Measurements from ENCODE around the gene RTKN2.

The RTKN2 gene

DNA sequence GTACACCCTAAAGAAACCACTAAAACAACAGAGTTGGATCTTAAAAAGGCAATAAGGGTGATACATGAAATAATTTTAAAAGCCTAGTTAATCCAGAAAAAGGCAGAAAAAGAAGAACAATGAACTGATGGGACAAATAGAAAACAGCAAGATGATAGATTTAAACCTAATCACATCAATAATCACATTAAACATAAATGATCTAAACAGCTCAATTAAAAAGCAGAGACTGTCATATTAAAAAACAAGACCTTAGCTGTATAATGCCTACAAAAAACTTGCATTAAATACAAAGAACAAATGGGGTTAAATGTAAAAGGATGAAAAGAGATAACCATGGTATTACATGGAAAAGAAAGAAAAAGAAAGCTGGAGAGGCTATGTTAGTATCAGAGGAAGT, 96.2 kb downstream of the RTKN2 start:
- DNase-seq (ENCODE audit: low read depth), result no peak

DNA sequence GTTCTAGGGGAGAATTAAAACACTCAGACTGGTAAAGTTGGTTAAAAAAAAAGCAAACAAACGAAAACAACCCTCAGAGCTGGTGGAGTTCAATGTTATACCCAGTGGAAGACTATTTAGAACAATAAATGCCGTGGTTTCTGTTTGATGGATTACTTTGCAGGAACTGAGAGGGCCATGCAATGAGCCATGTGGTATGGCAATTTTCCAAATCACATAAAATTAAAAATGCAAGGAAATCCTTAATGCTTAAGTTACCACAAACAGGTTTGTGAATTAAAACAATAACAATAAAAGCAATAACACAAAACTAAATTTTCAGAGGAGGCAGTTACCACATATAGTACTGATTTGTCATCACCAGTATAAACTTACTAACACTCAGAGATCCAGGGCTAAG, 96.9 kb downstream of the RTKN2 start:
- DNase-seq (ENCODE audit: low read depth), result peak; percentile 27

DNA sequence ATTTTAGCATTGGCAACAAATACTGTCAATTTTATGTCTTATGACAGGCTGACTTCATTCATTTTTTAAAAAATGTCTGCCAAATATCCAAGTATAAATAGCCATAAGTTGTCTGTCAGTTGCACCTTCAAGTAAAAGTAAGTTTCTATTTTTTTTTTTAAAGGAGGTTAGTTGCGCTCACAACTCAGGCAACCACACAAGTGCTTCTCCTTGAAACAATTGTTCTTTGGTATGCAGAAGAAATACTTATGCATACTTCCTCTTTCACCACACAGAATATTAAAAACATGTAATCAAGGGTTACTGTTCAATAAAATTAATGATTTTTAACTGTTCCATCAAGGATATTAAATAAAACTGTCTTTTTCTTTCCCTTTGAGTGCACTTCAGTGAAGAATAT, 97.9 kb downstream of the RTKN2 start:
- DNase-seq (ENCODE audit: low read depth), result no peak

DNA sequence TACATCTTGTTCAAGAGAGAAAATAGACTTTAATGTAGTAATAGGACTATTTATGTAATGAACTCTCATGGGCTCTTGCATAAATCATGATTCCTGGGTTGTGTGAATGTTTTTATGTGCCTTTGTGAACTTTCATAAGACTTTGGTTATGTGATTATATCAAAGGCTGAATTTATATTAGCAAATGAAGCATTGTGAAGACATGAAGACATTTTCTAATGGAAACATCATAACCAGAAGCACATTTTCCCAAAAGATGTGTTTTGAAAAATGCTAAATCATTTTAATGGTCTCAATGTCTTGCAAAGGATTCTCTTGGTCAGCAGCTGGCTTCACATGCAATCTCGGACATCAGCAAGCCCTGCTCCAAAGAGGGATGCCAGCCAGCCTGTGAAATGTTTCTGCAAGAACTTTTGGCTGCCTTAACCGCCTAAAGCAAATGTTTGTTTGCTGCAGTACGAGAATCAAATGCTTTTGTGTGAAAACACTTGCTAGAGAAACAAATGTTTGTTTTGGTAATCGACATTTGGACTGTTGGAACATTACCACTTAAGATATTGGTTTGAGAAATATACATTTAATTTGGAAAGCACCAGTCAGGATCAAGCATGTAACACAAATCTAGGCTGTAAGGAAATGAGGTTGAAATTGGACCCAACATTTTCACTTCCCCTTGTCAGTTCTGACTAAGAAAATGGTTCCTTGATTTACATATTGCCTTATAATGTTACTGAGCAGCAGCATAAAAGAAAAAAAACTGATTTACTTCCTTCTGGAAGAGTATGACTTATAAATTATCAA, 102.1 kb downstream of the RTKN2 start:
- peak; percentile 72 for DNase-seq (ENCODE audit: low read depth)

DNA sequence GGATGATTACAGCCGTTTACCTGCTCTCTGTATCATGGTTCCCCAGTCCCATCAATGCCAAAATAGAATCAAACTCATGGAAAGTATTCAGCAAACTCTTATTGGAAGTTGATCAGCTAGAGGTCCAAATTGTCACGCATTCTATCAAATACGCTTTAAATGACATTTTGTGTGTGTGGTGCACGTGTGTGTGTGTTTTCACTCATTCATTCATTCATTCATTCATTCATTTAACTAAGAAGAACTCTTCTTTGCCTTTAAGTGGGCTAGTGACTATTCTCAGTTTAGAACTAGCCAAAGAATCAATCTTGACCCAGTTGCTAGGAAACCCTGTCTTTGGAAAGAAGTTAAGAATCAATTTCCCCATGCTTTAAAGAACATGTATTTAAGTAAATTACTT, 102.8 kb downstream of the RTKN2 start:
- DNase-seq (ENCODE audit: low read depth), result no peak

DNA sequence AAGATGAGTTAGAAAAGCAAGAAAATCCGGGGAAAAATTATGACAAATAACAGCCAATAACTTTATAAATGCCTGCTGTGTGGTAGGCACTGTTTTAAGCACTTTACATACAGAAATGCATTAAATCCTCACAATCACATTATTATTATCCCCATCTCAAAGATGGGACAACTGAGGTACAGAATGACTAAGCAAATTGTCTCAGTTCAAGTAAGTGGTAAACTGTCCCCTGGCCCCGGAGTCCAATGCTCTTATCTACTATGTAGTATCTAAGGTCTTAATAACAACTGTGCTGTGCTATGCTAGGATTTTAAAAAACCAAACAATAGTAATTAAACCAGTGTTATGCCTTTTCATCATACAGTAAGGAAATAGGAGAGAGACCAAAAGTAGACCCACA, 105.6 kb downstream of the RTKN2 start:
- DNase-seq (ENCODE audit: low read depth), result no peak

DNA sequence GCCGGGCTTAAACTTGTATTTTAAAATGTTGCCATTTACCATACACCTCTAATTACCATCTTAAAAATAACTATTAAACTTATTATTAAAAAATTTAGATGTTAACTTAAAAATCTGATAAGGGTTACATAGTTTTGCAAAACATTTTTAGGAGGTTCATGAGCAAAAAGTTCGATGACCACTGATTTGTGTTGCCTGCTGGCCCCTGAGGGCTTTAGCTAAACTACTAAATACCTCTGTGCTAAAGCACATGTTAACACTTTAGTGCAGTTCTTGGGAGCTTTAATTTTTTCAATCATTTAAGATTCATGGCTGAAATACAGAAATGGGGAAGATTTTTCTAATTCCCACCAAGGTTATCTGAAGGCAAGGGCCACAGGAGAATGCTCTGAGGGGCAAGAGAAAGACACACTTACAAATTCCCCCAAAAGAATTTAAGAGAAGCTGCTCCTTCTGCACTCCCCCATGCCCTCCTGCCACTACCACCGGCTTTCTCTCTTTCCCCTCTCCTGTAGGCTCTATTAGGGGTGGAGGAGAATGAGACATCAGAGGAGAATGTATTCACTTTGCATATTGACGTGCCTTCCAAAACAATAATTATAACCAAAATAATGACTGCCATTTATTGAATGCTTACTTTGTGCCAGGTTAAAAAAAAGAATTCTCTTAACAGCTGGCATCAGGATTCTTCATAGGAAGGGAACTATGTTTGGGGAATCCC, 106.2 kb downstream of the RTKN2 start:
- no peak for DNase-seq (ENCODE audit: low read depth)

DNA sequence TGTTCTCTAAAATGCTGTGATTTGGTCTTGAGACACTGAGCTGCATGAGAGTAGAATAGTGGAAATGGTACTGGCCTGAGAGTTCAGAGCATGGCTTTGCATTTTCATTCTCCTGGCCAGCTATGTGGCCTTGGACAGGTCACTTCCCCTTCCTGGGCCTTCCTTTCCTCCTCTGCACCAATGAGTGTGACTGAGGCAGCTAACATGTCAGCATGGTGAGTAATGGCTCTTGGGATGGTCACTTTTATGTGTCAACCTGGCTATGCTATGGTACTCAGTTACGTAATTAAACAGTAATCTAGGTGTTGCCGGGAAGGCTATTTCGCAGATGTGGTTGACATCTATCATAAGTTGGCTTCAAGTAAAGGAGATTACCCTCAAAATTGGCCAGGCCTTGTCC, 109.3 kb downstream of the RTKN2 start:
- no peak for DNase-seq (ENCODE audit: low read depth)

DNA sequence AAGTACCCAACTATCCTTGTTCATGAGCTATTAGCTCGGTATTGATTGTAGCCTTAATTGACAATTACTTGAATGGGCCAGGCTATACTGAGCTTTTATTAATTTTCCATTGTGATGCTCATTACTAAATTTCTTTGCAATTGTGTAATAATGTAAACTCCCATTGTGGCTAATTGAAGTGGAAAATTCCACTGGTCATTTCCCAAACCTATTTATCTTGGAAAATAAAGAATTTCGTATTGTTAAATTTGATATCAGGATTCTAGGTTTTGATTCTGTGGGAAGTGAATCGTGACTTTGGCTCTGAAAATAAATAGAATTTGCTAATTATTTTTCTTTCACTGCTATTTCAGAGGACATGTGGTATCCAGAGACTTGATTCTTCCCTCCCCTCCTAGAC, 111.0 kb downstream of the RTKN2 start:
- no peak for DNase-seq (ENCODE audit: low read depth)

DNA sequence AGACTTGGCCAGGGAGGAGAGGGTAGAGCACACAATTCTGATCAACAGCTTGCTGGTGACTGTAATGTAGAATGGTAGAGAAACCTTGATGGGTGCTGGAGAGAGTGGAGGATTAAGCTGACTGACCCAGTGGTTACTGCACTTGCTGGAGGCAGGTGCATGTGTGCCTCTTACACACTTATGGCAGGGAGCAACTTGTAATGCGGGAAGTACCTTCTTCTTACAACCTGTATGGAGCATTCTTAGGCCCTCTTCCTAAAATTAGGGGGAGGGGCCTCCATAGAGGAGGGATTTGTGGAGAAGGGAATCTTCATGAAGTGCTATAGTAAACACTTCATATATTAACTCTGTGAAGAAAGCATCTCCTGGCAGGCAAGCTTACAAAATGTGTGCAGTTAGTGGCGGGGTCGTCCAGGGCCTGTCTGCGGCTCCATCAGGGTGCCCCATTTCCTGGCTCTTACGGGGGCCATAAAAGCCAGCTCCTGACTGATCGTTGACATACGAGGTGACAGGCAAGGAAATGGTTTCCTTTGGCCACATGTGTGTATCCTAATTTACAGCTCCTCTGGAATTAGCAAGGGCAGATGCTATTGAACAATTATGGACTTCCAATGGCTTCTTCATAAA, 113.5 kb downstream of the RTKN2 start:
- no peak for DNase-seq (ENCODE audit: low read depth)

DNA sequence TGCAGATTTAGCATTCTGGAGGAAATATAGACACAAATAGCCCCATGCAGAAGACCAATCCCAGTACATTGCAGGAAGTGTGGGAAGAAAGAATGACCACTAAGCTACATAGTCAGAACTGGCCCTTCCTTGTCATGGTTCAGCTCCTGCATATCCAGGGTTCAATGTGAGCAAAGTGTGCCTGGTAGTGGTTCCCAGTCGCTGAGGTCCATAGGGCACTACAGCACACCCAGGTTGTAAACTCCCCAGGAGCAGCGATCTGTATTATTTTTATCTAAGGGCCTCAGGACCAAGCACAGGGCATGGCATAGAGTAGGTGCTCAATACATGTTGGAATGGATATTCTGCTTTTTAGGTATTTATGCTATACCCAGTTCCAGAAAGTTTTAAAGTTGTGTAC, 114.4 kb downstream of the RTKN2 start:
- DNase-seq (ENCODE audit: low read depth), result no peak

DNA sequence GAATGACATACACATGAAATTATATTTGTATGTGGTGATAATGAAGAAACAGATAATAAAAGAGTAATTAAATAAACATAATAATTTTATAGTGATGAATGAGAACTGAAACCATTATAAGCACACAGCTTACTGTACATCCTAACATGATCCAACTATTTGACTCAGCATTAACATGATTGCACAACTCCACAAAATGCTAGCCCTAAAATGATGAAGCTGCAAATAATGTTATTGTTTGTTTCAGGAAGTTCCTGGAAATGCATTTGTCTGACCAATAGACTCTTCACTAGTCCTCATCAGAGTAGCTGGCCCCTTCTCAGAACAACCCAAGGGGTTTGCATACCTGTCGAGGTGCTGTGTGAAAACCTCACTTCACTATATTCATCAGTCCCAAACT, 115.5 kb downstream of the RTKN2 start:
- DNase-seq (ENCODE audit: low read depth), result peak; percentile 82

DNA sequence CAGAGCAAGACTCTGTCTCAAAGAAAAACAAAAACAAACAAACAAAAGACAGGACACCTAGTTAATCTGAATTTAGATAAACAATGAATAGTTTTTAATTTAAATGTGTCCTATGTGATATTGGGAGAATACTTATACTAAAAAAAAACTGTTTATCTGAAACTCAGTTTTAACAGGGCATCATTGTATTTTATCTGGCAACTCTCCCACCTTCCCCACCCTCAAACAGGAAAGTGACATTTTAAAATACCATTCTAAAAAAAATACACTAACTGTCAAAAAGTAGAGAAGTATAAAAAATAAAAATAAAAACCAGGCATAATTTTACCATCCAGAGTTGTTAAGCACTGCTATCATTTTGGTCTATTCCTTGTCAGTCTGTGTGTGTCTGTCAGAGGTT, 119.0 kb downstream of the RTKN2 start:
- no peak for DNase-seq (ENCODE audit: low read depth)

DNA sequence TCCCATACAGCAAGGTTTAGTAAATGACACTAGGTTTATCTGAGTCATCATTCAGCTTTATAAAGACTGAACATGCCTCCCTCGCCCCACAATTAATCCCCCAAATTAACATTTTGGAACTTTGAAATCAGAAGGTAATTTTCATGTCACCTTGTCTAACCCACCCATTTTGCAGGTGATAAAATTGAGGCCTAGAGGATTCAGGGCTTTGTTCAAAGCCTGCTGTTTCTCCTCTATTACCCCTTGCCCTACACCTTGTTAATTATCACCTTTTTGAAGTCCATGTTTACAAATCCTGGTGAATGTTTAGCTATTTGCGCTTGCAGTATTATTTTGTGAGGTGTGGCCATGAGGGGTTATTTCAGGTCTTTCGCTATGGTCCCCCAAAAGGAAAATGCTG, 120.5 kb downstream of the RTKN2 start:
- no peak for DNase-seq (ENCODE audit: low read depth)

DNA sequence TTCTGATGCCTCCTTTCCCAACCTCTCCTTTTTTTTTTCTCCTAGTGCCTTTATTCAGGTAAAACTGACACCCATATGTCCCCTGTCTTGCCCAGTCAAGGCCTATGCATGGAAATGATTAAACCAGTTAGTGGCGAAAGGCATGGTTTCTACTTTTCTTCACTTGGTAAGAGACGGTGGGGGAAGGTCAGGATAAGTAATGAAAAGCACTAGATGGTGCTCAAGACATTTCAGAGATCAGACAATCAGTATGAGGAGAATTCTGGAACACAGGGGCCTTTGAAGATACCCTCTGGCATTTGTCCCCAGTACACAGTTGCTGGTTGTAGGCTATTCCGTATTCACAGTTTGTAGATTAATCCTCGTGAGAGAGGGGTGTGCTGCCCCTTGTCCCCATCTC, 121.2 kb downstream of the RTKN2 start:
- no peak for DNase-seq (ENCODE audit: low read depth)

DNA sequence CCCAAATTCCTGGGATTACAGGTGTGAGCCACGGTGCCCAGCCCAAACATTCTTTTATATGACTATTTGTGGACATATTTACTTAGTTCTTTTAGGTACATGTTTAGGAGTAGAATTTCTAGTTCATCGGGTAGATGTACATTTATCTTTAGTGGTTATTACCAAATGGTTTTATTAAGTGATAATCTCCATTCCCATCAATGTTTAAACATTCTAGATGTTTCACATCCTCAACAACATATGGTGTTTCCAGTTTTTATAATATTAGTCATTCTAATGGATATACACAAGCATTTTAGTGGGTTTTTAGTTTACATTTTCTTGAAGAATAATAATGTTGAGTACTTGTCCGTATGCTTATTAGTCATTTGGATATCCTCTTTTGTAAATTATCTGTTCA, 131.7 kb downstream of the RTKN2 start:
- peak; percentile 40 for DNase-seq (ENCODE audit: low read depth)

DNA sequence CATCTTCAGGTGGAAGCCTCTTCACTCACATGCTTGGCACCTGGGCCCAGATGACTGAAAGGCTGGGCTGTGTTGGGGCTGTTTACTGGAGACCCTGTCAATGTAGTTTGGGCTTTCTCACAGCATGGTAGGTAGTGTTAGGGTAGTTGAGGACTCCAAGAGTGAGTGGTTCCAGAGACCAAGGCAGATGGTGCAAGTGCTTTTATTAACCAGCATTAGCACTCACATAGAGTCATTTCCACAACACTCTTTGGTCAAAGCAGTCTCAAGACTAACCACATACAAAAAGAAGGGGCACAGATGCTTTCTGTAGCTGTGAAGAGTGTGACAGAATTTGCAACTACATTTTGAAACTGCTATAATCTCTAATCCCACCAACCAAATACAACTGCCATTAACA, 135.0 kb downstream of the RTKN2 start:
- no peak for DNase-seq (ENCODE audit: low read depth)

All from amniotic epithelial cell (primary cell).